Lower leg skin (tissue), 3 donors: ENCODE data around the gene CD2.

Experiments
- CTCF ChIP-seq, 3 donors: fragments of 450-650 bp; IDR thresholded peaks; one replicate each; pipeline ENCODE4 v1.5.1; 2016; ENCODE audit warnings: antibody characterized with exemption in 3 of 3, mild to moderate bottlenecking in 3 of 3, moderate library complexity in 2 of 3
- POLR2A ChIP-seq, 2 donors: fragments of 450-650 bp; IDR thresholded peaks; one replicate each; pipeline ENCODE4 v1.6.1; 2016 to 2017; ENCODE audit warnings: antibody characterized with exemption in 2 of 2, mild to moderate bottlenecking in 1 of 2, moderate library complexity in 1 of 2

- TF ChIP-seq CTCF (IDR thresholded peaks at IDR 0.05) = no peak
- TF ChIP-seq POLR2A (IDR thresholded peaks at IDR 0.05) = no peak
Measured at GRCh38 chr1:116755681-116756080, 1.5 kb downstream of the CD2 start.
